B cell (primary cell): ENCODE data around the gene SLC9A7.

Experiments
- EZH2 ChIP-seq: IDR thresholded peaks from 2 replicates; pipeline ENCODE4 v1.6.1; 2012; ENCODE audit warnings: borderline replicate concordance, low read depth, mild to moderate bottlenecking, moderate library complexity, low read length; ENCODE audit not compliant: insufficient read depth, poor library complexity, severe bottlenecking
- TF ChIP-seq, protein P1 (sequence below): fragments of 200-600 bp; IDR thresholded peaks from one replicate; pipeline ENCODE4 v1.8.0; 2022; ENCODE audit warnings: antibody characterized with exemption, mild to moderate bottlenecking

DNA sequence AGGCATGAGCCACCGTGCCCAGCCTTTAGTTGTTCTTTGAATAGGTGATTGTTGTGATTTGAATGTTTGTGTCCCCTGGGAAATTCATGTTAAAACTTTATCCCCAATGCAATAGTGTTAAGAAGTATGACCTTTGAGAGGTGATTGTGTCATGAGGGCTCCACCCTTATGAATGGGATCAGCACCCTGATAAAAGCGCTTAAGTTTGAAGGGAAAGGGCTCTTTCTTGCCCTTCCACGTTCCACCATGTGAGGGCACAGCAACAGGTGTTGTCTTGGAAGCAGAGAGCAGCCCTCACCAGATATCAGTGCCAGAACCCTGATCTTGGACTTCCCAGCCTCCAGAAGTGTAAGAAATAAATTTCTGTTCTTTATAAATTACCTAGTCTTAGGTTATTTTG is 44.2 kb upstream of the SLC9A7 start:
- TF ChIP-seq, protein P1, sequence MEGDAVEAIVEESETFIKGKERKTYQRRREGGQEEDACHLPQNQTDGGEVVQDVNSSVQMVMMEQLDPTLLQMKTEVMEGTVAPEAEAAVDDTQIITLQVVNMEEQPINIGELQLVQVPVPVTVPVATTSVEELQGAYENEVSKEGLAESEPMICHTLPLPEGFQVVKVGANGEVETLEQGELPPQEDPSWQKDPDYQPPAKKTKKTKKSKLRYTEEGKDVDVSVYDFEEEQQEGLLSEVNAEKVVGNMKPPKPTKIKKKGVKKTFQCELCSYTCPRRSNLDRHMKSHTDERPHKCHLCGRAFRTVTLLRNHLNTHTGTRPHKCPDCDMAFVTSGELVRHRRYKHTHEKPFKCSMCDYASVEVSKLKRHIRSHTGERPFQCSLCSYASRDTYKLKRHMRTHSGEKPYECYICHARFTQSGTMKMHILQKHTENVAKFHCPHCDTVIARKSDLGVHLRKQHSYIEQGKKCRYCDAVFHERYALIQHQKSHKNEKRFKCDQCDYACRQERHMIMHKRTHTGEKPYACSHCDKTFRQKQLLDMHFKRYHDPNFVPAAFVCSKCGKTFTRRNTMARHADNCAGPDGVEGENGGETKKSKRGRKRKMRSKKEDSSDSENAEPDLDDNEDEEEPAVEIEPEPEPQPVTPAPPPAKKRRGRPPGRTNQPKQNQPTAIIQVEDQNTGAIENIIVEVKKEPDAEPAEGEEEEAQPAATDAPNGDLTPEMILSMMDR: no peak
- TF ChIP-seq EZH2: no peak
